ENCODE data around the gene KCNA3.

DNA sequence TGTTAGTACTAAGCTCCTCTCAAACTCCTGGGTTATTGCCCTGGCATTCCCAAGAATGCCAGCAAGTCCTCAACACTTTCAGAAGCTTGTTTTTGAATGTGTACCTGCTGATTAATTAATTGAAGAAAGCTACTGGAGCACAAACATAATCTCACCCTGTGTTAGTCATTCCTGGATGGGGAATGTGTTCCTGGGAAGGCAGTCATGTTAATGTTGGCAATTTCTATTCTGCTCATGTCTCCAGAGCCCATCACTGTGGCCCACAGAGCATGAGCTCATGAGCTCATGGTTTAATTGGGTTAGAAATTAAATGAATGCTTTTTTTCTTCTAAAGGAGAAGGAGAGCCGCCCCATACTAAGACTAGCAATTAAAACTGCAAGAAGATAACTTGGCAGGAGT lies 31.9 kb upstream of the KCNA3 start:
- TF ChIP-seq, protein P1, sequence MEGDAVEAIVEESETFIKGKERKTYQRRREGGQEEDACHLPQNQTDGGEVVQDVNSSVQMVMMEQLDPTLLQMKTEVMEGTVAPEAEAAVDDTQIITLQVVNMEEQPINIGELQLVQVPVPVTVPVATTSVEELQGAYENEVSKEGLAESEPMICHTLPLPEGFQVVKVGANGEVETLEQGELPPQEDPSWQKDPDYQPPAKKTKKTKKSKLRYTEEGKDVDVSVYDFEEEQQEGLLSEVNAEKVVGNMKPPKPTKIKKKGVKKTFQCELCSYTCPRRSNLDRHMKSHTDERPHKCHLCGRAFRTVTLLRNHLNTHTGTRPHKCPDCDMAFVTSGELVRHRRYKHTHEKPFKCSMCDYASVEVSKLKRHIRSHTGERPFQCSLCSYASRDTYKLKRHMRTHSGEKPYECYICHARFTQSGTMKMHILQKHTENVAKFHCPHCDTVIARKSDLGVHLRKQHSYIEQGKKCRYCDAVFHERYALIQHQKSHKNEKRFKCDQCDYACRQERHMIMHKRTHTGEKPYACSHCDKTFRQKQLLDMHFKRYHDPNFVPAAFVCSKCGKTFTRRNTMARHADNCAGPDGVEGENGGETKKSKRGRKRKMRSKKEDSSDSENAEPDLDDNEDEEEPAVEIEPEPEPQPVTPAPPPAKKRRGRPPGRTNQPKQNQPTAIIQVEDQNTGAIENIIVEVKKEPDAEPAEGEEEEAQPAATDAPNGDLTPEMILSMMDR (IDR thresholded peaks at IDR 0.05): no peak
- TF ChIP-seq POLR2A (IDR thresholded peaks at IDR 0.05): no peak
